ENCODE measurements around the gene KDM4D. TPM values are rescaled to one million over a fixed set of nuclear protein-coding genes. Genes with fewer than 3 reads are reported as not detected.

KDM4D gene
- total RNA-seq, 4 donors from 2014 or later, result 0.38 to 0.83 (median 0.44) TPM

DNA sequence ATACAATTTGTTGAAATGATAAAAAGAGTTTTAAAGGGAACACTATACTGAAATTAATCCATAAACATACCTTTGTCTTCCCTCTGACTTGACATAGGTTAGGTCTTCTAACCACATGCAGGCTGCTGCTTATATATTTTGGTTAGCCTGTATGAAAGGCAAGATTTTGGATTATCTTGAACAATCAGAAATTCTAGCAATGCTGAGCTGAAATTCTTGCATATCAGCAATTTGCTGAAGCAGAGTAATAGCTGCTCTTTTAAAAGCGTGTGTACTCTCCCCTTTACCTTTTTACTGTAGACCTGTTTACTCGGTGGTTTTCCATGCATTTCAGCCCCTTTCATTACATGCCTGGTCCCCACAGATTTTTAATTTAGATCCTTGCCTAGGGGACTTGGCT is 34.2 kb upstream of the KDM4D start:
- no peak for TF ChIP-seq POLR2A (IDR thresholded peaks at IDR 0.05)
- TF ChIP-seq, protein P1, sequence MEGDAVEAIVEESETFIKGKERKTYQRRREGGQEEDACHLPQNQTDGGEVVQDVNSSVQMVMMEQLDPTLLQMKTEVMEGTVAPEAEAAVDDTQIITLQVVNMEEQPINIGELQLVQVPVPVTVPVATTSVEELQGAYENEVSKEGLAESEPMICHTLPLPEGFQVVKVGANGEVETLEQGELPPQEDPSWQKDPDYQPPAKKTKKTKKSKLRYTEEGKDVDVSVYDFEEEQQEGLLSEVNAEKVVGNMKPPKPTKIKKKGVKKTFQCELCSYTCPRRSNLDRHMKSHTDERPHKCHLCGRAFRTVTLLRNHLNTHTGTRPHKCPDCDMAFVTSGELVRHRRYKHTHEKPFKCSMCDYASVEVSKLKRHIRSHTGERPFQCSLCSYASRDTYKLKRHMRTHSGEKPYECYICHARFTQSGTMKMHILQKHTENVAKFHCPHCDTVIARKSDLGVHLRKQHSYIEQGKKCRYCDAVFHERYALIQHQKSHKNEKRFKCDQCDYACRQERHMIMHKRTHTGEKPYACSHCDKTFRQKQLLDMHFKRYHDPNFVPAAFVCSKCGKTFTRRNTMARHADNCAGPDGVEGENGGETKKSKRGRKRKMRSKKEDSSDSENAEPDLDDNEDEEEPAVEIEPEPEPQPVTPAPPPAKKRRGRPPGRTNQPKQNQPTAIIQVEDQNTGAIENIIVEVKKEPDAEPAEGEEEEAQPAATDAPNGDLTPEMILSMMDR (IDR thresholded peaks at IDR 0.05), result no peak
- DNase-seq, result no peak
- Histone ChIP-seq H3K4me3 (no peak overlapping the region), H3K4me1 (peaks cover 0 to 20% (median 6%) of the 10 kb centered on the region in 3 donors), H3K36me3 (no peaks in the 10 kb centered on the region), H3K9me3 (no peaks in the 10 kb centered on the region), H3K27me3 (no peaks in the 10 kb centered on the region), H3K27ac (peak overlapping the region in 1 of 4 donors; percentile 42)
- intact Hi-C loops (cut with DNase I), result no loop called here
- 91 to 92% methylated on average over 2 of the region's 2 CpGs for WGBS, 2 donors

DNA sequence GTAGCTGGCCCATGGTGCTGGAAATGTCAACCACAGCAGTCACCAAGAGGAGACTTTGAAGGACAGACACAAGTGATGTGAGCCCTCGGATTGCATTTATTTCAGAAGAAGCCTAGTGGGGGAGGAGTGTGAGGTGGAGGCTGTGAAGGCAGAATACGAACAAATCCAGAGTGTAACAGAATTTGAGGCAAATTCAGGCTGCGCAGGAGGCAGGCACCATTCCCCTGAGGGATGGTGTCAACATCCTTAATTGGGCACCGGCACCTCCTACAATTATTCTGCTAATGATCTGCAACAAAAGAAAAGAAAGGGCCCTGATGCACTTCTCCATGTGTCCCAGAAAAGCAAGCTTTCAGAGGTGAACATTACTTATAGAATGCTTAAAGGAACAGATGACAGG is 32.4 kb upstream of the KDM4D start:
- no peak overlapping the region for H3K4me3 ChIP-seq
- no peak overlapping the region for H3K27ac ChIP-seq
- intact Hi-C loops (cut with DNase I), result no loop called here
- peaks cover 0 to 16% (median 6%) of the 10 kb centered on the region in 3 donors for H3K4me1 ChIP-seq
- DNase-seq, result no peak
- no peaks in the 10 kb centered on the region for H3K27me3 ChIP-seq
- 86 to 89% methylated on average over 4 of the region's 4 CpGs for WGBS, 2 donors
- H3K9me3 ChIP-seq, result no peaks in the 10 kb centered on the region
- no peak for TF ChIP-seq POLR2A (IDR thresholded peaks at IDR 0.05)
- H3K36me3 ChIP-seq, result no peaks in the 10 kb centered on the region

DNA sequence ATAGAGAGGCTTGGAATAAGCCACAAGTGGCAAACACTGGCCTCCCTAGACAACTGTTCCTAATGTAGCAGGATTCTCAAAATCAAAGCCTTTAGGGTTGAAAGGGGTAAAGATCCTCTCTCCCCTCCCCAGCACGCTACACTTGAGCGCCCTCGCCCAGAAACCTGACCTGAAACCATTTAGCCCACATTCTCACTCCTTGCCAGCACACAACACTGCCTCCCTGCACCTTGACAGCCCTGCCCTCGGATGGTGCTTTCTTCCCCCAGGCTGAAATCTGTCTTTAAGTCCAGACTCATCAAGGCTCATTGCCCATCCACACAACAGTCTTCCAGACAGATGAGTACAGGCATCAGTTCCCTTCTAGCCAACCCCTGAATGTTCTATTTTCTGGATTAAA is 26.7 kb upstream of the KDM4D start:
- no peak for TF ChIP-seq POLR2A (IDR thresholded peaks at IDR 0.05)
- no peaks in the 10 kb centered on the region for H3K27me3 ChIP-seq
- H3K4me1 ChIP-seq, result no peaks in the 10 kb centered on the region
- H3K4me3 ChIP-seq, result no peak overlapping the region
- H3K36me3 ChIP-seq, result no peaks in the 10 kb centered on the region
- intact Hi-C loops (cut with DNase I), result no loop called here
- WGBS, 2 donors, result 69 to 76% methylated on average over 4 of the region's 4 CpGs
- no peaks in the 10 kb centered on the region for H3K9me3 ChIP-seq
- no peak overlapping the region for H3K27ac ChIP-seq
- no peak for DNase-seq

DNA sequence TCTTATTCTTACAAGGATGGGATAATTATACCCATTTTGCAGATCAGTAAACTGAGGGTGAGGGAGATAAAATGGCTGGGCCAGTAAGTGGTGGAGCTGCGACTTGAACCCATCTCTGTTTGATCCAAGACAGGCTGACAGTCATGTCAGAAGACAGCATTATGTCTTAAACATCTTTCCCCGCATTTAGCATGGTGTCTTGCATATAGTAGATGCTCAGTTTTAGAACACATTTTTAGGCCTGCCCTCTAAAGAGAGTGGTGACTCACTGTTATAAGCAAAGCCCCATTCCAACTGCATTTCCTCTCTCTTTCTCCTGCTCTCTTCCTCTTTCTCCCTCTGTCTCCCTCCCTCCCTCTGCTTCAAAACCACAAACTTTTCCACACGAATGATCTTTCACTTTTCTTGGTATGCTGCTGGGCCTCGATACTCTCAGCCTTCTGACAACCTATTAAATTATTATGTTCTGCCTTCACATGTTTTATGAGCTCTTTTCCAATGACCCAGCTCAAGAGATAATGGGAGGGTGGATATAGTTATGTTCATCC is 25.4 kb upstream of the KDM4D start:
- 52 to 54% methylated on average over 4 of the region's 4 CpGs for WGBS, 2 donors
- Histone ChIP-seq H3K36me3 (no peaks in the 10 kb centered on the region), H3K27ac (no peak overlapping the region), H3K4me1 (no peaks in the 10 kb centered on the region), H3K27me3 (no peaks in the 10 kb centered on the region), H3K9me3 (no peaks in the 10 kb centered on the region), H3K4me3 (no peak overlapping the region)
- DNase-seq, result no peak
- TF ChIP-seq, protein P1 (IDR thresholded peaks at IDR 0.05), result no peak
- TF ChIP-seq POLR2A (IDR thresholded peaks at IDR 0.05), result no peak
- intact Hi-C loops (cut with DNase I), result no loop called here

DNA sequence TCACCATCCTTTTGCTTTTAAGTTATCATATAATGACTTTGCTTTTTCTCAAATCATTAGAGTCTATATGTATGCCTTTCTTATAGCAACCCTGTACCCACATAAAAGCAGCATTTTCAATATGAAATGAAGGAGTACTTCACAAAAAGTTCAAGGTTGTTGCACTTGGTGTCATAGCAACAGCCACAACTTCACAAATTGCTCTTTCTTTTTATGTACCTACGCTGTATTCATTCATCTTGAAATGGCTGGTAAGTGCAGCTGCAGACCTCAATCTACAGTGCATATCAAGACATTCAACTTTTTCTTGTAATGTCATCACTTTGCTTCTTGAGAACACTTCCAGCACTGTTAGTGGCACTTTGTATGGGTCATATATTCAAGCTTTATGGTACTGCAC is 18.8 kb upstream of the KDM4D start:
- TF ChIP-seq, protein P1 (IDR thresholded peaks at IDR 0.05), result no peak
- TF ChIP-seq POLR2A (IDR thresholded peaks at IDR 0.05), result no peak

DNA sequence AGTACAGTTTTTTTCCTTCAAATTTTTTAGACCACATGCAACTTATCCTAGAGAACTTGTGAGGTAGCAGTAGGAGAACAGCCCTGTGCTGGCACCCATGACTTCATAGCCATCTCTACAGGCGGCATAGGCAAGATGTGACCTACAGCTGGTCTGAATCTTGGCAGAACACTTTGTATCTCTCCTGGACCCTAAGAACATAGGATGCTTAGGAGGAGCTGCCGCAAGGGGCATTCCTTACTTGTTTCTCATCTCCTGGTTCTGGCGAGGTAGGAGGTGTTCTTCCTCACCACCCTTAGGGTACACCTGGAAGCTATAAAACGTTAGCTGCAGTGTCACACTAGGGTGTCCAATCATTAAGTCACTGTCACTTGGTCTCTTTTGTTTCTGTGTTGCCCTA is 16.5 kb upstream of the KDM4D start:
- H3K4me1 ChIP-seq, result no peaks in the 10 kb centered on the region
- no peak for DNase-seq
- intact Hi-C loops (cut with DNase I), result no loop called here

More for the DNA sequence above, 18.8 kb upstream of the KDM4D start:
- no peak overlapping the region for H3K4me3 ChIP-seq
- no peak for DNase-seq
- no peak overlapping the region for H3K27ac ChIP-seq
- H3K36me3 ChIP-seq, result peaks cover 0 to 9% (median 0%) of the 10 kb centered on the region in 3 donors
- H3K4me1 ChIP-seq, result no peaks in the 10 kb centered on the region
- intact Hi-C loops (cut with DNase I), result no loop called here
- 38 to 96% methylated on average over 1 of the region's 1 CpG for WGBS, 2 donors
- H3K9me3 ChIP-seq, result no peaks in the 10 kb centered on the region
- H3K27me3 ChIP-seq, result no peaks in the 10 kb centered on the region

More for the DNA sequence above, 16.5 kb upstream of the KDM4D start:
- 44 to 50% methylated on average over 2 to 4 of the region's 4 CpGs for WGBS, 2 donors
- Histone ChIP-seq H3K36me3 (peaks cover 0 to 31% (median 6%) of the 10 kb centered on the region in 3 donors), H3K9me3 (no peaks in the 10 kb centered on the region), H3K27me3 (no peaks in the 10 kb centered on the region), H3K4me3 (no peak overlapping the region), H3K27ac (no peak overlapping the region)
- TF ChIP-seq POLR2A (IDR thresholded peaks at IDR 0.05), result no peak
- TF ChIP-seq, protein P1 (IDR thresholded peaks at IDR 0.05), result no peak

All from esophagus squamous epithelium (tissue), 5 donors.